ENCODE measurements around the gene TOMM34.
A peak's percentile ranks its signal among the peaks of the same experiment; 100 is the strongest.

GRCh38 chr20:44956410-44956809, 3.8 kb downstream of the TOMM34 start:
- TF ChIP-seq CTCF (IDR thresholded peaks at IDR 0.05) = no peak
- peak; percentile 64 for TF ChIP-seq POLR2AphosphoS5 (IDR thresholded peaks at IDR 0.05)
- no peak for TF ChIP-seq POLR2A (IDR thresholded peaks at IDR 0.05)

All from prostate gland (tissue), 2 donors.